Spleen (tissue), 11 donors: Measurements from ENCODE around the gene PLCH1. TPM values are rescaled to one million over a fixed set of nuclear protein-coding genes. Genes with fewer than 3 reads are reported as not detected.

Source experiments
- DNase-seq: peaks from one replicate; pipeline ENCODE4 v3.0.0-alpha.2; 2020
- H3K27ac ChIP-seq, 8 donors: fragments of 200-600 bp; sonication (generic) in 7 of 8; 1 replicate in 4 of 8; 2 replicates in 4 of 8; pipeline versions ENCODE4 v1.5.0 to v1.8.0; 2016 to 2021; ENCODE audit warnings: inconsistent platforms in 4 of 8, mild to moderate bottlenecking in 4 of 8, moderate library complexity in 1 of 8
- H3K27me3 ChIP-seq, 7 donors: fragments of 200-600 bp; sonication (generic) in 6 of 7; replicated peaks in 1 of 7; 1 replicate in 4 of 7; 2 replicates in 3 of 7; pipeline versions ENCODE4 v1.5.0 to v1.8.0; 2016 to 2021; ENCODE audit warnings: inconsistent platforms in 3 of 7, mild to moderate bottlenecking in 1 of 7
- H3K36me3 ChIP-seq, 6 donors: fragments of 200-600 bp; sonication (generic) in 5 of 6; 1 replicate in 4 of 6; 2 replicates in 2 of 6; pipeline versions ENCODE4 v1.5.0 to v1.8.0; 2016 to 2021; ENCODE audit warnings: inconsistent platforms in 2 of 6
- H3K4me1 ChIP-seq, 6 donors: fragments of 200-600 bp; sonication (generic) in 5 of 6; 1 replicate in 3 of 6; 2 replicates in 3 of 6; pipeline versions ENCODE4 v1.5.0 to v1.8.0; 2016 to 2021; ENCODE audit warnings: inconsistent platforms in 3 of 6
- H3K4me3 ChIP-seq, 8 donors: fragments of 200-600 bp; sonication (generic) in 7 of 8; 1 replicate in 4 of 8; 2 replicates in 4 of 8; pipeline versions ENCODE4 v1.5.0 to v1.8.0; 2016 to 2021; ENCODE audit warnings: inconsistent platforms in 4 of 8, mild to moderate bottlenecking in 4 of 8, moderate library complexity in 2 of 8
- H3K9me3 ChIP-seq, 8 donors: fragments of 200-600 bp; sonication (generic) in 7 of 8; 1 replicate in 4 of 8; 2 replicates in 4 of 8; pipeline versions ENCODE4 v1.5.0 to v1.8.0; 2016 to 2021; ENCODE audit warnings: inconsistent platforms in 4 of 8
- CTCF ChIP-seq, 11 experiments: fragments of 200-600 bp in 7 of 11; fragments of 450-650 bp in 4 of 11; sonication (generic) in 4 of 11; IDR thresholded peaks in 8 of 11; conservative IDR thresholded peaks in 3 of 11; 1 replicate in 7 of 11; 2 replicates in 4 of 11; pipeline versions ENCODE4 v1.4.0 to v1.8.0; 2016 to 2021; ENCODE audit warnings: antibody characterized with exemption in 11 of 11, inconsistent platforms in 4 of 11, mild to moderate bottlenecking in 1 of 11
- POLR2A ChIP-seq, 3 donors: fragments of 450-650 bp; IDR thresholded peaks; one replicate each; pipeline ENCODE4 v1.5.1; 2017; ENCODE audit warnings: antibody characterized with exemption in 3 of 3, mild to moderate bottlenecking in 1 of 3
- POLR2AphosphoS5 ChIP-seq, 3 donors: sonication (generic); formaldehyde crosslinking; IDR thresholded peaks; one replicate each; pipeline ENCODE4 v1.5.1; 2017; ENCODE audit warnings: antibody characterized with exemption in 3 of 3
- WGBS, 5 donors: extraction: QIAGEN DNeasy Blood & Tissue Kit in 3 of 5; methylation state at CpG; one replicate each; pipeline versions ENCODE4 v1.1.5 to v1.1.7; 2013 to 2018; 5-methylcytosine and 5-hydroxymethylcytosine counted together
- intact Hi-C: fragments of 100-400 bp; cut with DNase I; formaldehyde crosslinking; loops from one replicate; pipeline ENCODE4 v1.15.0; 2023; ENCODE audit warnings: low total_unique reads
- polyA plus RNA-seq, 3 donors: library from polyadenylated mRNA; stranded (reverse); fragments of 200-250 nt; gene quantifications; one replicate each; pipeline ENCODE4 v1.2.1, GENCODE V29; 2013
- total RNA-seq, 7 donors: library from RNA; depleted of rRNA in 3 of 7; stranded (reverse); fragments of >200 nt in 3 of 7; fragmentation: NEBNext Ultra II Directional in 4 of 7; extraction: Animal tissue kit (Norgen Biotek cat#: 25700) in 4 of 7; gene quantifications; one replicate each; pipeline versions ENCODE4 v1.1.0 to v1.2.1, GENCODE V29; 2016 to 2021
- donor health status: healthy with polysubstance abuse.
- donor health status: DM: no; HTN: no; CAD: no; lungs with moderate emphysema.
- donor health status: DM: no; HTN: no; CAD: no.
- donor health status: Bipolar disorder and iron deficiency.
- donor health status: healthy.
- donor health status: DM: no; HTN: no; CAD: no.
- donor health status: DM: yes; HTN: yes; CAD: no.

The PLCH1 gene
- total and polyA plus RNA-seq, 10 donors: 0.02 to 0.37 (median 0.13) TPM; not detected in 1

DNA sequence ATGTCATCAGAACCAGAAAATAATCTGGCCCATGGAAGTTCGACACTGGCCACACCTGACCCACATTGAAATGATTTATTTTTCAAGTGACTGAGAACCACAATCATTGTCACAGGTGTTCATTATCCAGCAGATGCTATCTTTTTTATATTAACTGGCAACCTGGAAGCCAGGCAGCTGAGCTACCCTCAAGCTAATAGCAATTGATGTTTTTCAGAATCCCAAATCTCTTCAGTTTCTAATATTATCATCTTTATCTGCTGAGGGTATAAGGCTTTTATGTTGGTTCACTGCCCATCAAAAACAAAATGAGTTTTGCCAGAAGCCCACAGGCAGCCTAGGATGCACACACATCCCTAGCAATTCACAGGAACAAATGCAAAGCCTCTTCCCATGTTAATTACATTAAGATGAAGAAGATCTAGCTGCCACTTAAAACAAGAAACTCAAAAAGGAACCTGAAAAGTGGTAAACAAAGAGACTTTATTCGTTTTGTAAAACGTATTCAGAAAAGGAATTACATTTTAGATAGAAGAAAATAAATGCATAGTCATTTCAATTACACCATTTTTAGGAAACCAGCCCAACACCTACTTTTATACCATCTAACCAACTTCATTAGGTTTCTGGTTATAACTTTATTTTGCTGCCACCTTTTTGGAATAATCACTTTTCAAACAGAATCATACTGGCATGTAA is 410.5 kb downstream of the PLCH1 start:
- TF ChIP-seq POLR2AphosphoS5 (IDR thresholded peaks at IDR 0.05) (no peak), POLR2A (IDR thresholded peaks at IDR 0.05) (no peak), CTCF (IDR thresholded peaks at IDR 0.05 in 8 of 11, conservative IDR thresholded peaks at IDR 0.05 in 3 of 11) (no peak)
- Histone ChIP-seq H3K27ac (no peak overlapping the region), H3K4me3 (no peak overlapping the region), H3K9me3 (no peaks in the 10 kb centered on the region), H3K36me3 (no peaks in the 10 kb centered on the region), H3K4me1 (peaks cover 0 to 13% (median 0%) of the 10 kb centered on the region in 6 donors), H3K27me3 (no peaks in the 10 kb centered on the region)
- no peak for DNase-seq
- 26 to 41% (median 30%) methylated on average over 3 of the region's 3 CpGs for WGBS, 5 donors
- intact Hi-C loops: no loop called here

DNA sequence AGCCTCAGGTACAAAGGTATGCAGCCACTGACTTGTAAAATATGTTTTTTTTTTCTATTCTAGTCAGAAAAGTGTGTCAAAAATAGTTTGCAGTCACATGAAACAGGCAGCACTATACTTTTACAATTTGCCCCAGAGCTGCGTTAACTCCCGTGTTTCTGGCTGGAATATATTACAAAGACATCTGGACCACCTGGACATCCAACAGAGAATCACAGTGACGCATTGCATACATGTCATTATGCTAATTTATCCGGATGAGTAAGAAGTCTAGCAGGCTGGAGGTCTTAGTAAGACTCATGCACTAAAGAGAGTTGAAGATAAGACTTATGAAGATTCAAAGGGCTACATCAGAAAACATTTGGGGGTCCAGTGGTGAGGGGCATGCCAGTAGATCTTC is 412.2 kb downstream of the PLCH1 start:
- Histone ChIP-seq H3K4me3 (no peak overlapping the region), H3K9me3 (no peaks in the 10 kb centered on the region), H3K27ac (no peak overlapping the region), H3K4me1 (peaks cover 0 to 13% (median 0%) of the 10 kb centered on the region in 6 donors), H3K36me3 (no peaks in the 10 kb centered on the region), H3K27me3 (no peaks in the 10 kb centered on the region)
- DNase-seq: no peak
- intact Hi-C loops: no loop called here
- 67 to 97% (median 81%) methylated on average over 4 of the region's 4 CpGs for WGBS, 5 donors
- TF ChIP-seq POLR2A (IDR thresholded peaks at IDR 0.05): no peak
- TF ChIP-seq CTCF (IDR thresholded peaks at IDR 0.05 in 8 of 11, conservative IDR thresholded peaks at IDR 0.05 in 3 of 11): no peak
- TF ChIP-seq POLR2AphosphoS5 (IDR thresholded peaks at IDR 0.05): no peak

GRCh38 chr3:155331078-155331477 is 413.8 kb downstream of the PLCH1 start:
- TF ChIP-seq POLR2AphosphoS5 (IDR thresholded peaks at IDR 0.05) (no peak), POLR2A (IDR thresholded peaks at IDR 0.05) (no peak), CTCF (IDR thresholded peaks at IDR 0.05 in 8 of 11, conservative IDR thresholded peaks at IDR 0.05 in 3 of 11) (no peak)
- 89 to 98% (median 91%) methylated on average over 2 of the region's 2 CpGs for WGBS, 5 donors
- no peaks in the 10 kb centered on the region for H3K36me3 ChIP-seq
- peaks cover 0 to 13% (median 0%) of the 10 kb centered on the region in 6 donors for H3K4me1 ChIP-seq
- no peak overlapping the region for H3K4me3 ChIP-seq
- intact Hi-C loops: no loop called here
- no peaks in the 10 kb centered on the region for H3K27me3 ChIP-seq
- no peak overlapping the region for H3K27ac ChIP-seq
- H3K9me3 ChIP-seq: no peaks in the 10 kb centered on the region
- no peak for DNase-seq

GRCh38 chr3:155330370-155330769 is 414.5 kb downstream of the PLCH1 start:
- TF ChIP-seq POLR2AphosphoS5 (IDR thresholded peaks at IDR 0.05) (no peak), CTCF (IDR thresholded peaks at IDR 0.05 in 8 of 11, conservative IDR thresholded peaks at IDR 0.05 in 3 of 11) (no peak), POLR2A (IDR thresholded peaks at IDR 0.05) (no peak)
- Histone ChIP-seq H3K4me3 (no peak overlapping the region), H3K36me3 (no peaks in the 10 kb centered on the region), H3K9me3 (no peaks in the 10 kb centered on the region), H3K4me1 (peaks cover 0 to 13% (median 0%) of the 10 kb centered on the region in 6 donors), H3K27me3 (no peaks in the 10 kb centered on the region), H3K27ac (no peak overlapping the region)
- no peak for DNase-seq
- intact Hi-C loops: no loop called here
